PFSK-1 (cell line): ENCODE measurements around the gene FAM118A.

Experiments used
- FOXP2 ChIP-seq: optimal IDR thresholded peaks from 2 replicates; pipeline ENCODE3; 2011; ENCODE audit warnings: borderline replicate concordance, control low read depth, inconsistent platforms; ENCODE audit not compliant: insufficient read depth; ENCODE audit errors: extremely low read length, extremely low read depth
- POLR2AphosphoS5 ChIP-seq: IDR thresholded peaks from 2 replicates; pipeline ENCODE4 v1.6.1; 2012; ENCODE audit warnings: low read depth, mild to moderate bottlenecking, control low read depth, low read length, moderate library complexity
- SIN3A ChIP-seq: IDR thresholded peaks from 2 replicates; pipeline ENCODE4 v1.6.1; 2012; ENCODE audit warnings: mild to moderate bottlenecking, low read length, moderate library complexity, borderline replicate concordance; ENCODE audit not compliant: insufficient read depth
- TAF1 ChIP-seq: IDR thresholded peaks from 2 replicates; pipeline ENCODE4 v1.6.1; 2012; ENCODE audit warnings: low read length, control low read depth, borderline replicate concordance; ENCODE audit not compliant: insufficient read depth
- TF ChIP-seq, protein P1 (sequence below), 2 experiments: IDR thresholded peaks; 2 replicates each; pipeline versions ENCODE4 v1.6.1 to v1.8.0; 2011 to 2012; ENCODE audit warnings: low read depth in 2 of 2, low read length in 2 of 2, control low read depth in 1 of 2, inconsistent platforms in 1 of 2, mild to moderate bottlenecking in 1 of 2, moderate library complexity in 1 of 2; ENCODE audit not compliant: insufficient read depth in 1 of 2

FAM118A gene

DNA sequence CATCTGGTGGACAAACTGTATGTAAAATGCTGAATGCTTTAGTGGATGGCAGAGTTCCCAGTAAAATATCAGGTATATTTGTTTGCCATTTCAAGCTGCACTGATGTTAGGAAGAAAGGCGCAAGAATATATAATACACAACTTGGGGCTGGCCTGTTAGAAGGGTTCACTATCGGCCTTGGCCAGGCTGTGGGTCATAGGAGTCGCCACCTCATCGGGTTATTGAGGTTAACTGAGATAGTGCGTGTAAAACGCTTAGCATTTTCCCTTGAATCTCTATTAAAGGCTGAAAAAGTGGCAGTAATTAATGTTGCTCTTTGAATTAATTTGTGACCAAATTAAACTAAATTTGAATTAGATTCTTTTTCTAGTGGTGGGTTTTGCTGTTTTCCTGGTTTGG is 5.1 kb downstream of the FAM118A start:
- TF ChIP-seq SIN3A (no peak), POLR2AphosphoS5 (no peak), FOXP2 (no peak), TAF1 (no peak)
- TF ChIP-seq, protein P1, sequence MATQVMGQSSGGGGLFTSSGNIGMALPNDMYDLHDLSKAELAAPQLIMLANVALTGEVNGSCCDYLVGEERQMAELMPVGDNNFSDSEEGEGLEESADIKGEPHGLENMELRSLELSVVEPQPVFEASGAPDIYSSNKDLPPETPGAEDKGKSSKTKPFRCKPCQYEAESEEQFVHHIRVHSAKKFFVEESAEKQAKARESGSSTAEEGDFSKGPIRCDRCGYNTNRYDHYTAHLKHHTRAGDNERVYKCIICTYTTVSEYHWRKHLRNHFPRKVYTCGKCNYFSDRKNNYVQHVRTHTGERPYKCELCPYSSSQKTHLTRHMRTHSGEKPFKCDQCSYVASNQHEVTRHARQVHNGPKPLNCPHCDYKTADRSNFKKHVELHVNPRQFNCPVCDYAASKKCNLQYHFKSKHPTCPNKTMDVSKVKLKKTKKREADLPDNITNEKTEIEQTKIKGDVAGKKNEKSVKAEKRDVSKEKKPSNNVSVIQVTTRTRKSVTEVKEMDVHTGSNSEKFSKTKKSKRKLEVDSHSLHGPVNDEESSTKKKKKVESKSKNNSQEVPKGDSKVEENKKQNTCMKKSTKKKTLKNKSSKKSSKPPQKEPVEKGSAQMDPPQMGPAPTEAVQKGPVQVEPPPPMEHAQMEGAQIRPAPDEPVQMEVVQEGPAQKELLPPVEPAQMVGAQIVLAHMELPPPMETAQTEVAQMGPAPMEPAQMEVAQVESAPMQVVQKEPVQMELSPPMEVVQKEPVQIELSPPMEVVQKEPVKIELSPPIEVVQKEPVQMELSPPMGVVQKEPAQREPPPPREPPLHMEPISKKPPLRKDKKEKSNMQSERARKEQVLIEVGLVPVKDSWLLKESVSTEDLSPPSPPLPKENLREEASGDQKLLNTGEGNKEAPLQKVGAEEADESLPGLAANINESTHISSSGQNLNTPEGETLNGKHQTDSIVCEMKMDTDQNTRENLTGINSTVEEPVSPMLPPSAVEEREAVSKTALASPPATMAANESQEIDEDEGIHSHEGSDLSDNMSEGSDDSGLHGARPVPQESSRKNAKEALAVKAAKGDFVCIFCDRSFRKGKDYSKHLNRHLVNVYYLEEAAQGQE (IDR thresholded peaks at IDR 0.05; ENCODE audit: insufficient read depth in 1 of 2, low read depth in 2 of 2, low read length in 2 of 2), result no peak

DNA sequence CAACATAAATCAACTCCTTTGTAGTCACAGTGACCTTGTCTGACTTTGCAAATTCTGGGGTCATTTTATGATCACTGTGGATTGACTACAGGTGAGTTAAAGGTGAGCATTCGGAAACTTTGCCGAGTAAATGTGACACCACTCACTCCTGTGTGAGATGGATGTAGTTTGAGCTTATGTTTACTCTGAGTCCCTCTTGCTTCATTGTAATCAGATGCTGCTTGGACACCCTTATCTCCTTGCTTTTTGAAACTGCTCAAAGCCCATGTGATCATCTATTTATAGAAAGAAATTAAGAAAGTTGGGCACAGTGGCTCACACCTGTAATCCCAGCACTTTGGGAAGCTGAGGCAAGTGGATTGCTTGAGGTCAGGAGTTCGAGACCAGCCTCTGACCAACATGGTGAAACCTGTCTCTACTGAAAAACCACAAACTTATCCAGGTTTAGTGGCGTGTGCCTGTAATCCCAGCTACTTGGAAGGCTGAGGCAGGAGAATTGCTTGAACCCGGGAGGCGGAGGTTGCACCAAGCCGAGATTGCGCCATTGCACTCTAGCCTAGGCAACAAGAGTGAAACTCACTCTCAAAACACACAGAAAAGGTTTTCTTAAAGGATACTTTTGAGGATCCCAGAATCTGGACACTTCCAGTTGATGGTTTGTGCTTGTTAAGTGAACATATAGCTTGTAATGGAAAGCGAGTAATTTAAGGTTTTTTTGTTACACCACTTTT is 7.2 kb downstream of the FAM118A start:
- TF ChIP-seq SIN3A (no peak), TAF1 (no peak), POLR2AphosphoS5 (no peak), FOXP2 (no peak)
- TF ChIP-seq, protein P1 (IDR thresholded peaks at IDR 0.05; ENCODE audit: insufficient read depth in 1 of 2, low read depth in 2 of 2, low read length in 2 of 2), result no peak

DNA sequence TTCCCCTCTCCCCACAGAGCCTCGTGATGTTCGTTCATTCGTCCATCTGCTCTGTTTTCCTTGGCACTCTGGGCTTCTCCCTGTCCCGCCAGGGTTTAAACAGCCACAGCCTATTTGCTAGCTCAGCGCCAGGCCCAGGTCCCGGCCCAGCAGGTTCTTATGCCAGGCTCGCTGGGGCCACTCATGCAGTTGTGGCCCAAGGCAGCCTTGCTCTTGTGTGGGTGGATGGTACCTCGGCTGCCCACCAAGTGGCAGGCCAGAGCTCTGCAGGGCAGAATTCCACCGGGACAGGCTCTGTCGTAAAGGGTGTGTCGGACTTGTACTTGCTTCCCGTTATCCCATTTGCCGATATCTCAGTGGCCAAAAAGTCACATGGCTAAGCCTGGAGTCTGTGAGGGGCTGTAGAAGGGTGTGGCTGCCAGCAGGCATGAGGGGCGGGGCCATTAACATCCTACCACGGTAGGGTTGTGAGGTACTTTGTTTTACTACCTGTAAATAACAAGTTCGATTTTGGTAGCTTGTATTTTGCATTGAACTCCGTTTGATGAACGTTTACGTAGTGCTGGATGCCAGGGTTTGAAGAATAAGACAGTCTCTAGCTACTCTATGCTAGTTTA is 7.9 kb downstream of the FAM118A start:
- no peak for TF ChIP-seq FOXP2
- no peak for TF ChIP-seq SIN3A
- TF ChIP-seq, protein P1 (IDR thresholded peaks at IDR 0.05; ENCODE audit: insufficient read depth in 1 of 2, low read depth in 2 of 2, low read length in 2 of 2), result no peak
- TF ChIP-seq TAF1, result no peak
- TF ChIP-seq POLR2AphosphoS5, result no peak

DNA sequence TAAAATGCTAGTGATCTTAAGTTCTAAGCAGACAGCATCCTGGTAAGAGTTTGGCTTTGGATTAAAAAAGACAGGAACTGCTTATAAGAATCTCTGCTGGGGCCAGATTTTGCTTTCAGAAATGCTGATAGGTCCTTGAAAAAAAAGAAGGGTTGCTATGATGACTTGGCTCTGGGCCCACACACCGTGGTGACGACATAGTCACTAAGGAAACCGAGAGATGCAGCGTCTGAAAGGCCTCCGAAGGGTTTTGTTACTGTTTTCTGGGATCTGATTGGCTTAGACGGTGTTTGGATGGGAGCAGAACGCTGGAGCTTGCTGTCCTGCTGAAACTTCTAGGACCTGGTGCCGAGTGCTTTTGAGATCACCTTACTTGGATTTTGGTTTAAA is 8.4 kb downstream of the FAM118A start:
- TF ChIP-seq, protein P1 (IDR thresholded peaks at IDR 0.05; ENCODE audit: insufficient read depth in 1 of 2, low read depth in 2 of 2, low read length in 2 of 2), result no peak
- TF ChIP-seq SIN3A (no peak), TAF1 (no peak), POLR2AphosphoS5 (no peak), FOXP2 (no peak)
